ENCODE data around the gene HRH2. TPM values are rescaled to one million over a fixed set of nuclear protein-coding genes. Genes with fewer than 3 reads are reported as not detected.

The HRH2 gene
- total RNA-seq, 1 experiment from 2014 or later, result 3.3 TPM

DNA sequence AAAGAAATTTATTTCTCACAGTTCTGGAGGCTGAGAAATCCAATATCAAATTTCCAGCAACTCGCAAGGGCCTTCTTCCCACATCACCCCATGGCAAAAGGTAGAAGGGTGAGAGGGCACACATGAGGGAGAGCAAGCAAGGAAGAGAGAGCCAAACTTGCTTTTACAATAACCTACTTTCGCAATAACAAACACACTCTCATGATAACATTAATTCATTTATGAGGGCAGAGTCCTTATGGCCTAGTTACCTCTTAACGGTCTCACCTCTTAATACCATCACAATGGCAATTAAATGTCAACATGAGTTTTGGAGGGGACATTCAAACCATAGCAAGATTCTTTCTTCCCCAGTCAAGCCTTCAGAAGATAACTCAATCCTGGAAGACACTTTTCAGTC, 11.6 kb upstream of the HRH2 start:
- no peaks in the 10 kb centered on the region for H3K79me1 ChIP-seq (ENCODE audit: insufficient read depth, low read depth, low read length, poor library complexity, severe bottlenecking)
- H3K23ac ChIP-seq (ENCODE audit: insufficient read length, low read depth, low read length), result no peak overlapping the region
- H2BK5ac ChIP-seq (ENCODE audit: insufficient read length, low read length), result no peak overlapping the region
- no peak overlapping the region for H3K4me2 ChIP-seq (ENCODE audit: insufficient read depth, insufficient read length, low read length)
- no peak overlapping the region for H2BK120ac ChIP-seq (ENCODE audit: low read depth, low read length, poor library complexity, severe bottlenecking)
- H2BK12ac ChIP-seq (ENCODE audit: insufficient read length, low read depth, low read length), result no peak overlapping the region
- TF ChIP-seq CTCF (conservative IDR thresholded peaks at IDR 0.05), result no peak
- H3T11ph ChIP-seq (ENCODE audit: low read length), result no peak overlapping the region
- H3K79me2 ChIP-seq (ENCODE audit: insufficient read depth, low read length), result no peaks in the 10 kb centered on the region
- H4K91ac ChIP-seq (ENCODE audit: insufficient read length, low read depth, low read length), result no peak overlapping the region
- Mint-ChIP-seq H3K36me3 (ENCODE audit: insufficient read depth in 1 of 3, low read depth in 3 of 3) (peaks cover 15 to 36% (median 27%) of the 10 kb centered on the region in 3 experiments), H3K27me3 (ENCODE audit: low read depth) (peaks cover 3% of the 10 kb centered on the region), H3K27ac (no peak overlapping the region; a peak in 1 of 7 replicates), H3K4me3 (no peak overlapping the region), H3K9me3 (peaks cover 32 to 36% of the 10 kb centered on the region in 2 experiments), H3K4me1 (no peaks in the 10 kb centered on the region)
- no peak overlapping the region for H2AFZ ChIP-seq (ENCODE audit: low read length)
- no peak overlapping the region for H2BK15ac ChIP-seq (ENCODE audit: low read depth, low read length)
- no peak overlapping the region for H4K5ac ChIP-seq (ENCODE audit: insufficient read length, low read depth, low read length)
- no peak overlapping the region for H3K18ac ChIP-seq (ENCODE audit: insufficient read length, low read depth, low read length)
- no peak overlapping the region for H3K14ac ChIP-seq (ENCODE audit: insufficient read depth, low read length)
- H4K8ac ChIP-seq (replicated peaks; ENCODE audit: insufficient read length, low read depth, low read length), result no peak overlapping the region
- H4K20me1 ChIP-seq (ENCODE audit: control insufficient read depth, insufficient read depth, insufficient read length), result no peaks in the 10 kb centered on the region
- no peaks in the 10 kb centered on the region for H3K23me2 ChIP-seq (ENCODE audit: insufficient read length, low read depth, low read length, poor library complexity, severe bottlenecking)
- H3K56ac ChIP-seq (ENCODE audit: insufficient read length, low read depth, low read length), result no peak overlapping the region
- H2BK20ac ChIP-seq (ENCODE audit: low read depth, low read length, poor library complexity, severe bottlenecking), result no peak overlapping the region
- no peaks in the 10 kb centered on the region for H3K4me1 ChIP-seq (ENCODE audit: insufficient read depth, low read length)
- H3K9ac ChIP-seq (ENCODE audit: extremely low read depth, insufficient read length, low read length), result no peak overlapping the region
- no peak overlapping the region for H2AK5ac ChIP-seq (ENCODE audit: insufficient read length, low read length)
- DNase-seq, result no peak
- H3K27me3 ChIP-seq (ENCODE audit: insufficient read depth, low read length), result no peaks in the 10 kb centered on the region
- H3K9me3 ChIP-seq (ENCODE audit: control insufficient read depth, low read depth, low read length), result peaks cover 23% of the 10 kb centered on the region
- WGBS (ENCODE audit: extremely low coverage, insufficient read length, low lambda C conversion rate), result no CpG with 5 or more reads among the region's 3 CpGs
- H3K4ac ChIP-seq (ENCODE audit: low read depth, low read length), result no peak overlapping the region
- no peak overlapping the region for H3K27ac ChIP-seq (ENCODE audit: insufficient read length, low read depth, low read length)
